Parathyroid adenoma (tissue), 2 donors: ENCODE measurements around the gene SLC17A7.

Experiments used
- H2AFZ ChIP-seq: fragments of 300-600 bp; sonication (generic); one replicate; pipeline ENCODE4 v1.7.0; 2017; ENCODE audit warnings: antibody characterized with exemption, mild to moderate bottlenecking
- H3K27ac ChIP-seq: fragments of 300-600 bp; sonication (generic); one replicate; pipeline ENCODE4 v1.7.0; 2017
- H3K27me3 ChIP-seq: fragments of 300-600 bp; sonication (generic); one replicate; pipeline ENCODE4 v1.7.0; 2017; ENCODE audit warnings: low read length; ENCODE audit not compliant: control insufficient read depth, insufficient read depth
- H3K36me3 ChIP-seq: fragments of 300-600 bp; sonication (generic); one replicate; pipeline ENCODE4 v1.7.0; 2017; ENCODE audit warnings: low read length; ENCODE audit not compliant: control insufficient read depth, insufficient read depth
- H3K4me1 ChIP-seq: fragments of 300-600 bp; sonication (generic); one replicate; pipeline ENCODE4 v1.7.0; 2017; ENCODE audit warnings: control low read depth
- H3K4me2 ChIP-seq: fragments of 300-600 bp; sonication (generic); one replicate; pipeline ENCODE4 v1.7.0; 2017; ENCODE audit warnings: low read length
- H3K4me3 ChIP-seq: fragments of 300-600 bp; sonication (generic); one replicate; pipeline ENCODE4 v1.7.0; 2017; ENCODE audit warnings: low read depth, low read length
- H3K79me2 ChIP-seq: fragments of 300-600 bp; sonication (generic); one replicate; pipeline ENCODE4 v1.7.0; 2017; ENCODE audit warnings: control low read depth
- H3K9ac ChIP-seq: fragments of 300-600 bp; sonication (generic); one replicate; pipeline ENCODE4 v1.7.0; 2017; ENCODE audit warnings: mild to moderate bottlenecking
- H3K9me3 ChIP-seq: fragments of 300-600 bp; sonication (generic); one replicate; pipeline ENCODE4 v1.7.0; 2017; ENCODE audit warnings: low read length; ENCODE audit not compliant: control insufficient read depth
- CTCF ChIP-seq: fragments of 300-600 bp; sonication (generic); IDR thresholded peaks from one replicate; pipeline ENCODE4 v1.7.0; 2017; ENCODE audit warnings: antibody characterized with exemption, mild to moderate bottlenecking
- donor health status: primary hyperparathyroidism.

Gene SLC17A7

DNA sequence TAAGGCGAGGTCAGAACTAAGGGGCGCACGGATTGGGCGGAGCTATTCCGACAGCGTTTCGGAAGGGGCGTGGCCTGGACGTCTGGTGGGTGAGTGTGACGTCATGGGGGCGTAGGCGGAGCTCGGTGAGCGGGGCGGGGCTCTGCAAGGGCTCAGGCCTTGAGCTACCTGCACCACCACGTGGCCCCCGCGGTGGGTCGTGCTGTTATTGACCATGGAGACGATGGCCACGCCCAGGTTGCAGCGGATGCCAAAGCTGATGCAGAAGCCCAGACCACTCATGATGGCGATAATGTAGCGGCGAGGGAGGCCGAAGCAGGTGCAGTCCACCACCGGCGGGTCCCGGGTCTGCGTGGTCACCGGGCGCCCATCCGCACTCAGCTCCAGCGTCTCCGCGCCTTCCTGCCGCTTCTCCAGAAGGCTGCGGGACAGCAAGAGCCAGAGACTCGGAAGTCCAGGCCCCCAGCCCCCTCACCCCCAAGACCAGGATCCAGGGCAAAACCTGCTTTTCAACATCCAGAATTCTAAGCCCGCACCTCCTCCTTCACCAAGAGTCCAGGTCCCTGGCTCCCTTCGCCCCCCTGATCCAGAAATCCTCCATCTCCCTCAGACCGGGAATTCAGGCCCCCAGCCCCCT is 4.8 kb downstream of the SLC17A7 start:
- peaks cover 7% of the 10 kb centered on the region for H3K27me3 ChIP-seq
- no peaks in the 10 kb centered on the region for H3K36me3 ChIP-seq
- TF ChIP-seq CTCF, result no peak
- H3K9me3 ChIP-seq, result no peaks in the 10 kb centered on the region
- H3K9ac ChIP-seq, result no peak overlapping the region
- no peaks in the 10 kb centered on the region for H3K79me2 ChIP-seq
- H3K4me3 ChIP-seq, result no peak overlapping the region
- H2AFZ ChIP-seq, result no peak overlapping the region
- H3K4me2 ChIP-seq, result no peak overlapping the region
- no peak overlapping the region for H3K27ac ChIP-seq
- no peaks in the 10 kb centered on the region for H3K4me1 ChIP-seq

DNA sequence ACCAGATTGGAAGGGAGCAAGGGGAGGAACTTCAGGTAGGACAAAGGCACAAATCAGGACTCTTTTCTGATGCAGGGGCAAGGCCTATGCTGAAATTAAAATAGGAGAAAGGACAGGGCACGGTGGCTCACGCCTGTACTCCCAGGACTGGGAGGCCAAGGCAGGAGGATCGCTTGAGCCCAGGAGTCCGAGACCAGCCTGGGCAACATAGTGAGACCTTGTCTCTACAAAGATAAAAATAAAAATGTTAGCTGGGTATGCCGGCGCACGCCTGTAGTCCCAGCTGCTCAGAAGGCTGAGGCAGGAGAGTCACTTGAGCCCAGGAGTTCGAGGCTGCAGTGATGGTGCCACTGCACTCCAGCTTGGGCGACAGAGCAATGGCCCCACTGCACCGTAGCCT is 5.7 kb downstream of the SLC17A7 start:
- Histone ChIP-seq H3K9ac (no peak overlapping the region), H2AFZ (no peak overlapping the region), H3K9me3 (no peaks in the 10 kb centered on the region), H3K79me2 (no peaks in the 10 kb centered on the region), H3K4me1 (no peaks in the 10 kb centered on the region), H3K27ac (no peak overlapping the region), H3K4me2 (no peak overlapping the region), H3K4me3 (no peak overlapping the region), H3K27me3 (peaks cover 7% of the 10 kb centered on the region), H3K36me3 (no peaks in the 10 kb centered on the region)
- TF ChIP-seq CTCF, result no peak

DNA sequence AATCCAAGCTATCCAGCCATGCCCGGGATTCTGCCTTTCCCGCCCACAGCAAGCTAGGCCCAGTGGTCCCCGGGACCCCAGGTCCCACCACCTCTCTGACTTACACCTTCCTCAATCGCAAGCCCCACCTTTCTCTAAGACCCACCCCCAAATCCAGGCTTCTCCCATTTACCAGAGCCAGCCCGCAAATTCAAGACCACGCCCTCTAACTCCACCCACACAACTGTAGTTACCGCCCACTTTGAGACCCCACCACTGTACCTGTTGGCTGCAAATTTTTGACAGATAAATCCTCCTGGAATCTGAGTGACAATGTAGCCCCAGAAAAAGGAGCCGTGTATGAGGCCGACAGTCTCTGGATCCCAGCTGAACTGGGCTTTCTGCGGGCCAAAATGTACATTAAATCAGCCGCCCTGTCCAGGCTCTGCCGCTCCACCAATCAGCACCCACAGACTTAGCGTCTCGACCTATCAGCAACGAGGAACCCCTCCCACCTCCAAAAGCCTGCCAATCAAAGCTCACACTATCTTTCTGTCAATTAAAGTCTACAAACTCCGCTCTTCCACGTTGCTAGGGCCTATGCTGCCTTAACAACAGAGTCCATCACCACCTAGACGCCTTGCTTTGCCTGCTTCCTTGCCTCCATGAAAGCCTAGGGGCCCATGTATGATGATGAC is 6.3 kb downstream of the SLC17A7 start:
- Histone ChIP-seq H3K36me3 (no peaks in the 10 kb centered on the region), H3K4me1 (no peaks in the 10 kb centered on the region)

DNA sequence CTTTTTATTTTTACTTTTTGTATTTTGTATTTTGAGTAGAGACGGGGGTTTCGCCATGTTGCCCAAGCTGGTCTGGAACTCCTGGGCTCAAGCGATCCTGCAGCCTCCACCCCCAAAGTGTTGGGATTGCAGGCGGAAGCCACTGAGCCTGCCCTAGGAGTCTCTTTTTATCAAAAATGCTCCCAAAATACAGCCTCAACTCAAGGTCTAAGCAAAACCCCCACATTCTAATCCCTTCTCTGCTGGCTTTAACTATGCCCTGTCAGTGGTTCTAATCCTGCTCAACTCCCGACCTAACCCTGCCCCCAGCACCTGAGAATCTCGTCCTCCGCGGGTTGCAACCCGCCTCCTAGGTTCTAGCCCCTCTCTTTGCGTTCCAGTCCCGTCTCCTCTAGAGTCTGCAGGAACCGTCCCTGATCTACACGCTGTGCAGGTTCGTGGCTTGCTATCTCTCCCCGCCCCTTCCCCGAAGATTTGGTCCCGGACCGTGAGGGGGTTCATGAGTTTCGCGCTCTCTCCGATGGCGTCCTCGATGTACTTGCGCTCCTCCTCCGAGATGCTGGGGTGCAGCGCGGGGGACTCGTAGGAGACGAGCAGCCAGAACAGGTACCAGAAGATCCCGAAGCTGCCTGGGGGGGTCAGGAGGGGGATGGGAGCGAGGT is 8.0 kb downstream of the SLC17A7 start:
- Histone ChIP-seq H3K4me3 (no peak overlapping the region), H3K27ac (no peak overlapping the region), H3K36me3 (no peaks in the 10 kb centered on the region), H3K9ac (no peak overlapping the region), H3K4me2 (no peak overlapping the region), H2AFZ (no peak overlapping the region), H3K4me1 (no peaks in the 10 kb centered on the region), H3K9me3 (no peaks in the 10 kb centered on the region), H3K27me3 (peaks cover 2% of the 10 kb centered on the region), H3K79me2 (no peaks in the 10 kb centered on the region)
- TF ChIP-seq CTCF, result no peak

More for the DNA sequence above, 6.3 kb downstream of the SLC17A7 start:
- Histone ChIP-seq H3K4me3 (no peak overlapping the region), H2AFZ (no peak overlapping the region), H3K4me2 (no peak overlapping the region), H3K27me3 (peaks cover 7% of the 10 kb centered on the region), H3K79me2 (no peaks in the 10 kb centered on the region), H3K27ac (no peak overlapping the region), H3K9me3 (no peaks in the 10 kb centered on the region), H3K9ac (no peak overlapping the region)
- TF ChIP-seq CTCF, result no peak
